Measurements from ENCODE around the gene PPP1R12A. TPM values are rescaled to one million over a fixed set of nuclear protein-coding genes. Genes with fewer than 3 reads are reported as not detected.

Gene PPP1R12A
- polyA plus RNA-seq, 3 donors, result 26.2 to 57.2 (median 33.1) TPM

DNA sequence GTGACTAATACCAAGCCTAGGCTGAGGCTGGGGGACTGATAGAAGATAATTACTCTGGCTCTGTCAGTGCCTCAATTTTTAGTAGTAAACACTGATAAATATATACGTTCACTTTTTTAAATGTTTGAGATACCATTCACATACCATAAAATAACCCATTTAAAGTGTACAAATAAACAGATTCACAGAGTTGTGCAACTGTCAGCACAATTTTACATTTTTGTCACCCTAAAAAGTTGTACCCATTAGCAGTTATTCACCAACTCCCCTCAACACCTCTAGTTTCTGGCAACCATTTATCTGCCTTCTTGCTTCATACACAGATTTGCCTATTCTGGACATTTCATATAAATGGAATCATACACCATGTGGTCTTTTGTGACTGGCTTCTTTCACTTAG lies 15.1 kb downstream of the PPP1R12A start:
- H3K36me3 Mint-ChIP-seq, result no peaks in the 10 kb centered on the region
- Histone ChIP-seq H3K27ac (ENCODE audit: low read depth in 1 of 2, low read length in 2 of 2) (no peak overlapping the region), H3K4me1 (ENCODE audit: control insufficient read depth in 1 of 2, insufficient read depth in 2 of 2, low read length in 2 of 2) (peaks cover 14 to 17% of the 10 kb centered on the region in 2 donors), H3K79me2 (ENCODE audit: insufficient read depth, low read length) (peaks cover 100% of the 10 kb centered on the region), H3K9me3 (replicated peaks in 1 of 2; ENCODE audit: control insufficient read depth in 1 of 2, insufficient read depth in 1 of 2, low read length in 2 of 2) (no peaks in the 10 kb centered on the region), H4K20me1 (ENCODE audit: insufficient read depth, low read length) (peaks cover 99% of the 10 kb centered on the region), H3K4me3 (replicated peaks in 1 of 3; ENCODE audit: low read depth in 2 of 3, low read length in 3 of 3) (no peak overlapping the region), H2AFZ (ENCODE audit: insufficient read depth, low read depth, low read length, poor library complexity, severe bottlenecking) (no peak overlapping the region), H3K27me3 (ENCODE audit: control insufficient read depth in 2 of 2, insufficient read depth in 2 of 2, low read length in 2 of 2) (no peaks in the 10 kb centered on the region), H3K4me2 (replicated peaks; ENCODE audit: extremely low read depth, low read length, poor library complexity, severe bottlenecking) (no peak overlapping the region), H3K9ac (ENCODE audit: insufficient read depth, low read length, poor library complexity, severe bottlenecking) (no peak overlapping the region), H3K36me3 (replicated peaks in 1 of 2; ENCODE audit: control insufficient read depth in 1 of 2, insufficient read depth in 2 of 2, low read length in 2 of 2) (no peaks in the 10 kb centered on the region)
- H3K27me3 Mint-ChIP-seq (ENCODE audit: low read depth in 3 of 3), result no peaks in the 10 kb centered on the region
- TF ChIP-seq, protein P1, sequence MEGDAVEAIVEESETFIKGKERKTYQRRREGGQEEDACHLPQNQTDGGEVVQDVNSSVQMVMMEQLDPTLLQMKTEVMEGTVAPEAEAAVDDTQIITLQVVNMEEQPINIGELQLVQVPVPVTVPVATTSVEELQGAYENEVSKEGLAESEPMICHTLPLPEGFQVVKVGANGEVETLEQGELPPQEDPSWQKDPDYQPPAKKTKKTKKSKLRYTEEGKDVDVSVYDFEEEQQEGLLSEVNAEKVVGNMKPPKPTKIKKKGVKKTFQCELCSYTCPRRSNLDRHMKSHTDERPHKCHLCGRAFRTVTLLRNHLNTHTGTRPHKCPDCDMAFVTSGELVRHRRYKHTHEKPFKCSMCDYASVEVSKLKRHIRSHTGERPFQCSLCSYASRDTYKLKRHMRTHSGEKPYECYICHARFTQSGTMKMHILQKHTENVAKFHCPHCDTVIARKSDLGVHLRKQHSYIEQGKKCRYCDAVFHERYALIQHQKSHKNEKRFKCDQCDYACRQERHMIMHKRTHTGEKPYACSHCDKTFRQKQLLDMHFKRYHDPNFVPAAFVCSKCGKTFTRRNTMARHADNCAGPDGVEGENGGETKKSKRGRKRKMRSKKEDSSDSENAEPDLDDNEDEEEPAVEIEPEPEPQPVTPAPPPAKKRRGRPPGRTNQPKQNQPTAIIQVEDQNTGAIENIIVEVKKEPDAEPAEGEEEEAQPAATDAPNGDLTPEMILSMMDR (IDR thresholded peaks at IDR 0.05), result no peak
- intact Hi-C loops (cut with micrococcal nuclease), result no loop called here
- peaks cover 55% of the 10 kb centered on the region for H3K4me1 Mint-ChIP-seq
- no CpG with 5 or more reads among the region's 1 CpG for WGBS (ENCODE audit: insufficient coverage)
- no peaks in the 10 kb centered on the region for H3K9me3 Mint-ChIP-seq
- no peak for DNase-seq
- H3K4me3 Mint-ChIP-seq, result no peak overlapping the region
- H3K27ac Mint-ChIP-seq, result peak overlapping the region in 1 of 7 donors; percentile 4

DNA sequence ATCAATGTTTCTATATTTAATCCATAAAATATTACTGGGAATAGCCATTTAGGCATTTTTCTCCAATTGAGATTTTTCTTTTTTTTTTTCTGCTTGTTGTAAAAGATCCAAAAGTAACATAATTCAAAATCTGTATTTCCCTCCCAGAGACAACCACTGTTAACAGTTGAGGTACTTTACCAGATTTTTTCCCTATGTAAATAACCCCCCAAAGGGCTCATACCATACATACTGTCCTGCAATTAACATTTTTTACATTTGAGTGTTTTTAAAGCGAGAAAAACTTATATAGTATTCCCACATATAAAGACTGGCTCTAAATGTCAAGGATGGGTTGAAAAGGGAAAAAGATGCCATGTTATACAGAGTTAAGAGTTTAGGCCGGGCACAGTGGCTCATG lies 18.1 kb downstream of the PPP1R12A start:
- no peak for DNase-seq
- Mint-ChIP-seq H3K27ac (peak overlapping the region in 2 of 7 donors; percentile 35 to 52), H3K9me3 (no peaks in the 10 kb centered on the region), H3K36me3 (no peaks in the 10 kb centered on the region), H3K4me1 (peaks cover 60% of the 10 kb centered on the region), H3K27me3 (ENCODE audit: low read depth in 3 of 3) (no peaks in the 10 kb centered on the region), H3K4me3 (no peak overlapping the region)
- Histone ChIP-seq H3K9me3 (replicated peaks in 1 of 2; ENCODE audit: control insufficient read depth in 1 of 2, insufficient read depth in 1 of 2, low read length in 2 of 2) (no peaks in the 10 kb centered on the region), H3K79me2 (ENCODE audit: insufficient read depth, low read length) (peaks cover 100% of the 10 kb centered on the region), H3K4me3 (replicated peaks in 1 of 3; ENCODE audit: low read depth in 2 of 3, low read length in 3 of 3) (no peak overlapping the region), H3K36me3 (replicated peaks in 1 of 2; ENCODE audit: control insufficient read depth in 1 of 2, insufficient read depth in 2 of 2, low read length in 2 of 2) (no peaks in the 10 kb centered on the region), H3K27me3 (ENCODE audit: control insufficient read depth in 2 of 2, insufficient read depth in 2 of 2, low read length in 2 of 2) (no peaks in the 10 kb centered on the region), H3K27ac (ENCODE audit: low read depth in 1 of 2, low read length in 2 of 2) (no peak overlapping the region), H3K4me2 (replicated peaks; ENCODE audit: extremely low read depth, low read length, poor library complexity, severe bottlenecking) (no peak overlapping the region), H4K20me1 (ENCODE audit: insufficient read depth, low read length) (peaks cover 99% of the 10 kb centered on the region), H3K4me1 (ENCODE audit: control insufficient read depth in 1 of 2, insufficient read depth in 2 of 2, low read length in 2 of 2) (peaks cover 14 to 17% of the 10 kb centered on the region in 2 donors), H2AFZ (ENCODE audit: insufficient read depth, low read depth, low read length, poor library complexity, severe bottlenecking) (no peak overlapping the region), H3K9ac (ENCODE audit: insufficient read depth, low read length, poor library complexity, severe bottlenecking) (no peak overlapping the region)
- TF ChIP-seq, protein P1 (IDR thresholded peaks at IDR 0.05), result no peak
- no CpG with 5 or more reads among the region's 2 CpGs for WGBS (ENCODE audit: insufficient coverage)
- intact Hi-C loops (cut with micrococcal nuclease), result no loop called here

Data from CD14-positive monocyte (primary cell).